GM18511 (cell line): ENCODE data around the gene FAM107A.
"Not testable (repeated sequence)": the region's sequence is repeated elsewhere in the genome, so short reads cannot be mapped to it uniquely, and the experiment has no call there.

ENCODE experiments used
- ATAC-seq: cut with Tn5 transposase; IDR thresholded peaks from one replicate; pipeline ENCODE4 v1.9.1; 2021; ENCODE audit warnings: mild to moderate bottlenecking, moderate library complexity; ENCODE audit not compliant: unreplicated experiment

FAM107A gene

GRCh38 chr3:58539626-58540025, 37.6 kb downstream of the FAM107A start:
- no peak for ATAC-seq

- no peak for ATAC-seq
Measured at GRCh38 chr3:58537412-58538301, 39.5 kb downstream of the FAM107A start.

GRCh38 chr3:58536501-58537411, 40.4 kb downstream of the FAM107A start, which contains the start of gene ACOX2:
Gene ACOX2, minus strand, starts transcription at chr3:58537190. Its CDS starts 2,084 bp downstream, at chr3:58535106.
- no peak for ATAC-seq

- no peak for ATAC-seq
Measured at GRCh38 chr3:58535531-58536500, 41.4 kb downstream of the FAM107A start.

- ATAC-seq = no peak
Measured at GRCh38 chr3:58534592-58535494, 42.3 kb downstream of the FAM107A start.

GRCh38 chr3:58532794-58533220, 44.4 kb downstream of the FAM107A start:
- ATAC-seq = peak; percentile 98

- no peak for ATAC-seq
Measured at GRCh38 chr3:58531956-58532355, 45.2 kb downstream of the FAM107A start.

GRCh38 chr3:58531555-58531954, 45.6 kb downstream of the FAM107A start:
- ATAC-seq = no peak

- no peak for ATAC-seq
Measured at GRCh38 chr3:58530354-58530865, 46.8 kb downstream of the FAM107A start.

- no peak for ATAC-seq
Measured at GRCh38 chr3:58529516-58530353, 47.5 kb downstream of the FAM107A start.

GRCh38 chr3:58528629-58529028, 48.6 kb downstream of the FAM107A start:
- no peak for ATAC-seq

- not testable (repeated sequence) for ATAC-seq
Measured at GRCh38 chr3:58527440-58527839, 49.8 kb downstream of the FAM107A start.

- no peak for ATAC-seq
Measured at GRCh38 chr3:58526515-58526957, 50.7 kb downstream of the FAM107A start.

GRCh38 chr3:58524326-58524888, 52.8 kb downstream of the FAM107A start:
- ATAC-seq = no peak

- no peak for ATAC-seq
Measured at GRCh38 chr3:58522759-58523425, 54.3 kb downstream of the FAM107A start.

- no peak for ATAC-seq
Measured at GRCh38 chr3:58521917-58522631, 55.1 kb downstream of the FAM107A start.

GRCh38 chr3:58521336-58521670, 55.9 kb downstream of the FAM107A start:
- ATAC-seq = no peak
